HepG2 (cell line): Measurements from ENCODE around the gene OGA. TPM values are rescaled to one million over a fixed set of nuclear protein-coding genes. Genes with fewer than 3 reads are reported as not detected.

Experiments used
- ATAC-seq: fragments of 200-7000 bp; cut with Tn5 transposase; 3 replicates; pipeline ENCODE4 v1.9.1; 2020; ENCODE audit warnings: mild to moderate bottlenecking, moderate library complexity
- BruUV-seq: library from RNA; stranded (reverse); fragments of 400-500 nt; replicated peaks from 2 replicates; lab custom pipeline; 2021; lab: Mats Ljungman, UMichigan
- CTCF ChIA-PET: fragments of 300-600 bp; formaldehyde crosslinking; extraction: SDS; loops from one replicate; lab custom pipeline; 2021; ENCODE audit warnings: low total read pairs, inconsistent platforms, low intra/inter-chr PET ratio; lab: Yijun Ruan, JAX
- POLR2A ChIA-PET: fragments of 350-600 bp; sonication (Branson Sonifier 250); formaldehyde crosslinking; loops from one replicate; lab custom pipeline; 2020; ENCODE audit warnings: antibody characterized with exemption, inconsistent platforms; lab: Yijun Ruan, JAX
- DNase-seq: peaks from one replicate; pipeline ENCODE4 v3.0.0-alpha.2; 2015; ENCODE audit warnings: low spot score
- FAIRE-seq: peaks from 3 replicates; lab custom pipeline; 2011; peaks lifted over from hg19 to GRCh38; lab: Jason Lieb, UNC
- H2AFZ ChIP-seq: one replicate; pipeline ENCODE4 v1.6.1; 2011; ENCODE audit warnings: low read length, inconsistent platforms
- H3K27ac ChIP-seq: fragments of 300-600 bp; 3 replicates; pipeline ENCODE4 v1.8.0; 2011; ENCODE audit warnings: mixed run types, mild to moderate bottlenecking, mixed read lengths, low read length, inconsistent platforms; ENCODE audit not compliant: insufficient read depth; ENCODE audit errors: extremely low read length
- H3K27me3 ChIP-seq, 2 experiments: fragments of 200-600 bp in 1 of 2; 2 replicates in 1 of 2; 3 replicates in 1 of 2; pipeline versions ENCODE4 v1.6.0 to v1.8.0; 2011; ENCODE audit warnings: low read length in 2 of 2, mild to moderate bottlenecking in 2 of 2, moderate library complexity in 2 of 2, inconsistent platforms in 1 of 2; ENCODE audit not compliant: insufficient read depth in 2 of 2, control insufficient read depth in 1 of 2
- H3K36me3 ChIP-seq, 2 experiments: fragments of 200-600 bp in 1 of 2; replicated peaks in 1 of 2; 2 replicates in 1 of 2; 3 replicates in 1 of 2; pipeline versions ENCODE4 v1.5.1 to v1.8.0; 2011; ENCODE audit warnings: low read length in 2 of 2, inconsistent platforms in 1 of 2; ENCODE audit not compliant: insufficient read depth in 2 of 2, control insufficient read depth in 1 of 2
- H3K4me1 ChIP-seq: 2 replicates; pipeline ENCODE4 v1.5.1; 2012; ENCODE audit warnings: low read length, inconsistent platforms; ENCODE audit not compliant: insufficient read depth
- H3K4me2 ChIP-seq: 2 replicates; pipeline ENCODE4 v1.6.0; 2011; ENCODE audit warnings: low read depth, low read length, inconsistent platforms
- H3K4me3 ChIP-seq, 3 experiments: fragments of 200-600 bp in 1 of 3; sonication (generic), shearing (Covaris generic) in 1 of 3; replicated peaks in 1 of 3; 2 replicates each; pipeline ENCODE4 v1.5.1; 2011 to 2016; ENCODE audit warnings: low read length in 3 of 3, inconsistent platforms in 2 of 3, low read depth in 2 of 3, mild to moderate bottlenecking in 2 of 3, control low read depth in 1 of 3, mixed read lengths in 1 of 3; ENCODE audit not compliant: insufficient read depth in 1 of 3
- H3K79me2 ChIP-seq: one replicate; pipeline ENCODE4 v1.6.1; 2011; ENCODE audit warnings: low read length, inconsistent platforms; ENCODE audit not compliant: insufficient read depth
- H3K9ac ChIP-seq: 2 replicates; pipeline ENCODE4 v1.6.0; 2011; ENCODE audit warnings: mild to moderate bottlenecking, low read depth, low read length, inconsistent platforms; ENCODE audit not compliant: insufficient read depth
- H3K9me3 ChIP-seq: 2 replicates; pipeline ENCODE4 v1.5.1; 2012; ENCODE audit warnings: mild to moderate bottlenecking, low read length
- H4K20me1 ChIP-seq: 2 replicates; pipeline ENCODE4 v1.6.0; 2011; ENCODE audit warnings: inconsistent platforms, mild to moderate bottlenecking, low read length, moderate library complexity; ENCODE audit not compliant: insufficient read depth
- FOXP1 ChIP-seq, 2 experiments: fragments of 450-650 bp in 1 of 2; IDR thresholded peaks; 2 replicates each; pipeline ENCODE4 v1.6.1; 2017 to 2018; ENCODE audit warnings: antibody characterized with exemption in 1 of 2
- MAFG ChIP-seq: sonication (generic); formaldehyde crosslinking; IDR thresholded peaks from 2 replicates; pipeline ENCODE4 v1.5.1; 2020; ENCODE audit warnings: mild to moderate bottlenecking, missing genetic modification reagents
- ZKSCAN5 ChIP-seq: sonication (generic); formaldehyde crosslinking; IDR thresholded peaks from 2 replicates; pipeline ENCODE4 v1.5.1; 2020; ENCODE audit warnings: mild to moderate bottlenecking, missing genetic modification reagents
- WGBS: methylation state at CpG from one replicate; pipeline ENCODE4 v1.1.6; 2017; ENCODE audit warnings: low lambda C conversion rate; 5-methylcytosine and 5-hydroxymethylcytosine counted together
- in situ Hi-C: cut with HindIII; loops from 2 replicates; pipeline ENCODE4 v1.10.0; 2017; ENCODE audit warnings: low pct_unique_long_range_greater_than_20kb; ENCODE audit not compliant: extremely low pct_ligation_motif_present
- intact Hi-C: fragments of 100-400 bp; cut with micrococcal nuclease; formaldehyde crosslinking; loops from one replicate; pipeline ENCODE4 v1.10.0; 2022; ENCODE audit not compliant: unreplicated experiment
- polyA plus RNA-seq, 8 experiments: library from polyadenylated mRNA; depleted of rRNA in 3 of 8; stranded (reverse) in 7 of 8; unstranded in 1 of 8; fragments of >200 nt; fragmentation: Illumina TruSeq in 4 of 8; extraction: Trizol in 4 of 8; gene quantifications; 2 replicates each; pipeline versions ENCODE4 v1.2.1 to v1.2.3, GENCODE V29; 2011 to 2016; ENCODE audit warnings: low read depth in 4 of 8, missing spikeins in 1 of 8, mixed read lengths in 1 of 8; ENCODE audit not compliant: insufficient read depth in 1 of 8
- total RNA-seq, 5 experiments: library from RNA; depleted of rRNA; stranded (reverse); fragments of >200 nt; fragmentation: Illumina TruSeq; extraction: Trizol; gene quantifications; 2 replicates each; pipeline ENCODE4 v1.2.3, GENCODE V29; 2016; ENCODE audit warnings: low read depth in 1 of 5
- TF ChIP-seq, protein P1 (sequence below): sonication (generic); formaldehyde crosslinking; IDR thresholded peaks from 2 replicates; pipeline ENCODE4 v1.4.0; 2020; ENCODE audit warnings: missing genetic modification reagents

OGA gene
- total and polyA plus RNA-seq, 2 of the 13 experiments (the other 11 are each of a cell fraction or from before 2014, with no cell fraction given): 33.2 to 39.8 TPM

DNA sequence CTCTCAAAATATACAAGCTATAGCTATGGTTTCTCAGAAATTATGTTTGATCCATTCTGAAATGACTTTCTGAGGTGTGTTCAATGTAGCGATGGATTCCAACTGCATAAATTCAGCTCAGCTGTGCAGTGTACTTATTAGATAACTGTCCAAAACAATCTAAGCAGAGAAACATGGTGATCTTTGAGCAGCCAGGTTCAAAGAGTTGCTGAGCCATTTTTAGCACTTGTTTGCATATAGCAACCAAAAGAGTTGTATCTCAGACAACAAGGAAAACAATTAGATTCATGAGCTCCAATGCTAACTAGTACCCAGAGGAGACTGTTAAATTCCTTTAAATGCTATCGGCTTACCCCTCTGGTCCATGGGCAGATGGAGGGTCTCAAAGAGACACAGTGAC lies 41.3 kb upstream of the OGA start:
- Histone ChIP-seq H3K9ac (no peak overlapping the region), H3K36me3 (no peaks in the 10 kb centered on the region), H3K27ac (no peak overlapping the region), H3K27me3 (no peaks in the 10 kb centered on the region), H2AFZ (no peak overlapping the region), H3K4me3 (no peak overlapping the region), H4K20me1 (no peaks in the 10 kb centered on the region), H3K79me2 (no peaks in the 10 kb centered on the region), H3K4me2 (no peak overlapping the region), H3K4me1 (peaks cover 6% of the 10 kb centered on the region; the same call in 1 of the 2 replicates), H3K9me3 (no peaks in the 10 kb centered on the region)
- intact Hi-C loops: no loop called here
- no TSS peak for BruUV-seq
- TF ChIP-seq MAFG (CRISPR knock-in tag): no peak
- TF ChIP-seq, protein P1, sequence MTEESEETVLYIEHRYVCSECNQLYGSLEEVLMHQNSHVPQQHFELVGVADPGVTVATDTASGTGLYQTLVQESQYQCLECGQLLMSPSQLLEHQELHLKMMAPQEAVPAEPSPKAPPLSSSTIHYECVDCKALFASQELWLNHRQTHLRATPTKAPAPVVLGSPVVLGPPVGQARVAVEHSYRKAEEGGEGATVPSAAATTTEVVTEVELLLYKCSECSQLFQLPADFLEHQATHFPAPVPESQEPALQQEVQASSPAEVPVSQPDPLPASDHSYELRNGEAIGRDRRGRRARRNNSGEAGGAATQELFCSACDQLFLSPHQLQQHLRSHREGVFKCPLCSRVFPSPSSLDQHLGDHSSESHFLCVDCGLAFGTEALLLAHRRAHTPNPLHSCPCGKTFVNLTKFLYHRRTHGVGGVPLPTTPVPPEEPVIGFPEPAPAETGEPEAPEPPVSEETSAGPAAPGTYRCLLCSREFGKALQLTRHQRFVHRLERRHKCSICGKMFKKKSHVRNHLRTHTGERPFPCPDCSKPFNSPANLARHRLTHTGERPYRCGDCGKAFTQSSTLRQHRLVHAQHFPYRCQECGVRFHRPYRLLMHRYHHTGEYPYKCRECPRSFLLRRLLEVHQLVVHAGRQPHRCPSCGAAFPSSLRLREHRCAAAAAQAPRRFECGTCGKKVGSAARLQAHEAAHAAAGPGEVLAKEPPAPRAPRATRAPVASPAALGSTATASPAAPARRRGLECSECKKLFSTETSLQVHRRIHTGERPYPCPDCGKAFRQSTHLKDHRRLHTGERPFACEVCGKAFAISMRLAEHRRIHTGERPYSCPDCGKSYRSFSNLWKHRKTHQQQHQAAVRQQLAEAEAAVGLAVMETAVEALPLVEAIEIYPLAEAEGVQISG (CRISPR knock-in tag): no peak
- no peak for TF ChIP-seq FOXP1 (IDR thresholded peaks at IDR 0.05)
- TF ChIP-seq FOXP1 (CRISPR knock-in tag; IDR thresholded peaks at IDR 0.05): peak; percentile 33; the same call in 1 of the 2 replicates
- no peak for TF ChIP-seq ZKSCAN5 (CRISPR knock-in tag)
- in situ Hi-C loops: no loop called here
- WGBS: 95% methylated on average over 2 of the region's 2 CpGs
- ATAC-seq (peak; percentile 46; the same call in 2 of the 3 replicates), DNase-seq (no peak), FAIRE-seq (no peak)
- ChIA-PET POLR2A (no interaction called here), CTCF (no interaction called here)
